ENCODE data around the gene KXD1.

GRCh38 chr19:18603958-18604819 lies 46.5 kb downstream of the KXD1 start:
- no peak for TF ChIP-seq CTCF (IDR thresholded peaks at IDR 0.05)
- TF ChIP-seq POLR2A (IDR thresholded peaks at IDR 0.05) = no peak

Data from uterus (tissue), 2 donors.